G401 (cell line): ENCODE measurements around the gene PRKCI. TPM values are rescaled to one million over a fixed set of nuclear protein-coding genes. Genes with fewer than 3 reads are reported as not detected.
A peak's percentile ranks its signal among the peaks of the same experiment; 100 is the strongest.
"Not testable (repeated sequence)": the region's sequence is repeated elsewhere in the genome, so short reads cannot be mapped to it uniquely, and the experiment has no call there.

Experiments used
- DNase-seq: peaks from one replicate; pipeline ENCODE4 v3.0.0-alpha.2; 2015; ENCODE audit warnings: low spot score
- in situ Hi-C: cut with HindIII; loops from 2 replicates; pipeline ENCODE4 v1.10.0; 2016; ENCODE audit warnings: low sequenced_read_pairs, mixed read lengths
- total RNA-seq: library from RNA; depleted of rRNA; stranded (reverse); fragments of >200 nt; shearing (Covaris generic); gene quantifications from 2 replicates; pipeline ENCODE4 v1.2.3, GENCODE V29; 2014; rRNA removed

The PRKCI gene
- total RNA-seq, 1 experiment from 2014 or later, result 75.5 TPM

GRCh38 chr3:170327868-170328548 is 105.8 kb downstream of the PRKCI start:
- DNase-seq, in situ Hi-C loops: not testable (repeated sequence)

- in situ Hi-C loops, result no loop called here
- no peak for DNase-seq
Measured at GRCh38 chr3:170330366-170330765, 108.1 kb downstream of the PRKCI start.

GRCh38 chr3:170331143-170331542 is 108.9 kb downstream of the PRKCI start:
- DNase-seq, result no peak
- in situ Hi-C loops, result no loop called here

DNA sequence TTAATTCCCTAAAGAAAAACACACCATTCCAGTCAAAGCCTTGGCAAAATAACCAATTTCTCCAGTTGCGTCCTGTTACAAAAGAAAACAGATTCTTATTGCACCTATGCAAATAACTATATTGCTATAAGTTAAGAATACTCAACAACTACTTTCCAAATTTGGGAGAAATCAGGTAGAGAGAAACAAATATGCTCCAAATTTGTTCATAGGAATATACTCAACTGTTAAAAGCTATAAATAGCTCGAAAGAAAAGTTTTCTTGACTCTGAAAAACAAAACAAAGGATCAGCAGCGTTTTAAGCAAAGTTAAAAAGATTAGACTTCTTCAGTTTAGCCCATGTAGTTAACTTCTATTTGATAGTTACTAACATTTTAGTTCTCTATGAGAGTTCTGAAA is 115.2 kb downstream of the PRKCI start:
- no peak for DNase-seq
- in situ Hi-C loops, result no loop called here

GRCh38 chr3:170338690-170339340 is 116.6 kb downstream of the PRKCI start:
- DNase-seq, result no peak
- in situ Hi-C loops, result no loop called here

DNA sequence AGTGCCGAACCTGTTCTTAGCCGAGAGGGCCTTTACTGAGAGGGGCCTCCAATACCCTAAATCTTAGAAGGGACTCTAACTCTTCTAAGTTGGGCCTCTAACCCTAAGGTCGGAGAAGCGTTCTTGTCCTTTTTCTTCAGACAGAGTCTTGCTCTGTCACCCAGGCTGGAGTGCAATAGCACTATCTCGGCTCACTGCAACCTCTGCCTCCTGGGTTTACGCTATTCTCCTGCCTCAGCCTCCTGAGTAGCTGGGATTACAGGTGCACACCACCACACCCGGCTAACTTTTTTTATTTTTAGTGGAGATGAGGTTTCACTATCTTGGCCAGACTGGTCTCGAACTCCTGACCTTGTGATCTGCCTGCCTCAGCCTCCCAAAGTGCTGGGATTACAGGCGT is 120.0 kb downstream of the PRKCI start:
- in situ Hi-C loops, result not testable (repeated sequence)

GRCh38 chr3:170343859-170344258 is 121.6 kb downstream of the PRKCI start:
- DNase-seq, in situ Hi-C loops: not testable (repeated sequence)

More for the DNA sequence above, 120.0 kb downstream of the PRKCI start:
- not testable (repeated sequence) for DNase-seq

- in situ Hi-C loops, result no loop called here
- DNase-seq, result no peak
Measured at GRCh38 chr3:170344971-170345370, 122.7 kb downstream of the PRKCI start.

GRCh38 chr3:170346481-170347392 is 124.5 kb downstream of the PRKCI start:
- no peak for DNase-seq
- in situ Hi-C loops, result no loop called here

GRCh38 chr3:170350515-170351413 is 128.5 kb downstream of the PRKCI start:
- in situ Hi-C loops, result no loop called here
- no peak for DNase-seq

DNA sequence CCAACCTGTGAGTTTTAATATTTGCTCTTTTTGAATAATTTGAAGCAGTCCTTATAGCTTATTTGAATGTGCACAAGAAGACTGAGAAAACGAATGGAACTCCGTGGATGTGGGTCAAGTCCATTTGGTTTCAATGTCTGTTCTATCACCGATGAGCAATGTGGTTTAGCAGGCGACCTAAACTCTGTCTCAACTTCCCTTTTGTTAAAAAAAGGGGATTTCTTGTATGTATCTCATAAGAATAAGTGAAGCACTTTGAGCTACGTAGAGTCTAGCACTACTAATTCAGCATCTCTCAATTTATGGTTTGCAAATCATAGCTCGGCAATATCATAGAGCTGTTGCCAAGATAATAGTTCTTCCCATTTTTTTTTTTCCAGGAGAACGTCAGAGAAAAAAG is 130.7 kb downstream of the PRKCI start:
- in situ Hi-C loops, result no loop called here
- DNase-seq, result no peak

DNA sequence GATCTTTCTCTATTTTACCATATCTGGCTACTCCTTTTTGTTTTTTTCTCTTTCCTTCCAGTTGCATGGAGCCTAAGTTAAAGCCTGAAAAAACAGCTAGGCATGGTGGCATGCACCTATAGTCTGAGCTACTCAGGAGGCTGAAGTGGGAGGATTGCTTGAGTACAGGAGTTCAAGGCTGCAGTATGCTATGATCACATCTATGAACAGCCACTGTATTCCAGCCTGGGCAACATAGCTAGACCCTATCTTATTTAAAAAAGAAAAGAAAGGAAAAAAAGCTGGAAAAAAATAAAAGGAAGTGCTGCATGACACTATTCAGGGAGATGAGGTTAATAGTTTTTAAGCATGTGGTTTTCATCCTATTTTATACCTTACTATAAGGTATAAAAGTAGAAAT is 131.3 kb downstream of the PRKCI start:
- in situ Hi-C loops, result no loop called here
- no peak for DNase-seq

DNA sequence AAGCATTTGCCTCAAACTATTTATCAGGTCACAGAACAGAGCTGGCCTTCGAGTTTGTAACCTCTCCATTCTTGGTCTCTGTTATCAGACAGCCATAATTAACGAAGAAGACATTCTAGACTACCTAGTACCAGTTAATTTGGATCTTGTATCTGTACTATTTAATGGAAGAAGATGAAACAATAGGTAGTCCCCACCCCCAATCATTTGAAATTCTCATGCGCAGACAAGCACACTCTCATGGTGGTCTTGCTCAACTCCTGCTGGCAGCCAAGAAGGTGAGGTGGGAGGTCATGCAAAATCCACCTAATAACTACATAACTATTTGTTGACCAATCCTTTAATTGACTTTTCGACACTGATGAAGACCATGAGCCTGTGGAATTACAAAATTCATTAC is 132.5 kb downstream of the PRKCI start:
- DNase-seq, result peak; percentile 8
- in situ Hi-C loops, result no loop called here

Other genes starting within 250 kb of the PRKCI start
- 4.2 and 8.9 TPM in 2 replicates for gene GPR160, start 184.4 kb upstream of the PRKCI start, total RNA-seq
- 6.5 and 7.6 TPM in 2 replicates for gene PHC3, start 40.7 kb upstream of the PRKCI start, total RNA-seq
- gene SKIL, start 135.3 kb downstream of the PRKCI start, total RNA-seq, result 58.7 and 60.1 TPM in 2 replicates
- gene CLDN11, start 196.4 kb downstream of the PRKCI start, total RNA-seq, result 3.3 and 4.2 TPM in 2 replicates